ENCODE data around the gene LAMTOR4. TPM values are rescaled to one million over a fixed set of nuclear protein-coding genes. Genes with fewer than 3 reads are reported as not detected.

Gene LAMTOR4
- total and polyA plus RNA-seq, 10 of the 15 experiments (the other 5 are each of a cell fraction or from before 2014, with no cell fraction given), result 73.4 to 297 (median 196) TPM

DNA sequence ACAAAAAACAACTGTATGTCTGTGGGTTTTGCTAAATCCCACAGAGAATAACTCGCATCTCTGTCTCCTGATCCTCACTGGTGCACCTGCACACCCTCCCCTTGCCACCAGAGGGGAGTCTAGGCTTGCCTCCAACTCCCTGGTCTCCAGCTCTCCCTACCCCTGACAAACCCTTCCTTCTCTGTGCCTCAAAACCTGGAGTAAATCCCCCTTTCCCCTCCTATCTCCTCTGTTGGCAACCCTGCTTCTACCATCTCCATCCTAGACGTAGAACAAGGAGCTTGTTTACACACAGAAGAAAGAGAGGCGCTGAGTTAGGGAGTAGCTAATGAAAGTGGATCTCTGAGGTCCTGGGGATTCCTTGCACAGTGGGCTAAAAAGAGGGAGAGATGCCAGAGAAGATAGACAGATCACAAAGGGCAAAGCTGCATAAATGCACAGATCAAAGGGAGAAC, 16.0 kb upstream of the LAMTOR4 start:
- WGBS (ENCODE audit: insufficient coverage, insufficient replicate concordance, low lambda C conversion rate, missing lambda C conversion rate), result 16% methylated on average over 3 of the region's 3 CpGs

More for the DNA sequence above, 16.0 kb upstream of the LAMTOR4 start:
- Histone ChIP-seq H3K27ac (ENCODE audit: control insufficient read depth, insufficient read depth) (no peak overlapping the region), H3K4me1 (ENCODE audit: control insufficient read depth, insufficient read depth, low read length) (peaks cover 11% of the 10 kb centered on the region), H3K9me3 (replicated peaks; ENCODE audit: control insufficient read depth, insufficient read depth, low read length) (no peaks in the 10 kb centered on the region), H3K27me3 (replicated peaks in 1 of 2; ENCODE audit: control insufficient read depth in 2 of 2, insufficient read depth in 2 of 2, low read length in 1 of 2) (no peaks in the 10 kb centered on the region), H3K36me3 (ENCODE audit: control insufficient read depth in 2 of 2, insufficient read depth in 2 of 2, low read length in 1 of 2) (no peaks in the 10 kb centered on the region), H3K4me2 (ENCODE audit: control insufficient read depth, insufficient read depth) (no peak overlapping the region), H3K4me3 (no peak overlapping the region), H2AFZ (ENCODE audit: control insufficient read depth, low read depth, low read length) (peak overlapping the region; percentile 70), H3K79me2 (ENCODE audit: control insufficient read depth, insufficient read depth, low read length) (peaks cover 2% of the 10 kb centered on the region; the same call in 1 of the 2 replicates), H4K20me1 (ENCODE audit: control insufficient read depth, insufficient read depth) (no peaks in the 10 kb centered on the region), H3K9ac (ENCODE audit: control insufficient read depth, insufficient read depth, low read length) (no peak overlapping the region)
- in situ Hi-C loops (cut with MboI), result loop anchor here (5.0 kb wide), 1 partner anchor 275 kb away; no protein-coding TSS in a partner anchor
- ChIA-PET CTCF (interaction anchor here (0.6 to 7.9 kb wide), 54 partner anchors 9 to 427 kb away, joined by 3 to 107 read pairs (median 4); partner anchors contain the start of genes AP4M1, AZGP1, GAL3ST4 and GPC2), POLR2A (interaction anchor here (1.2 to 2.2 kb wide), 3 partner anchors 16 to 214 kb away, joined by 3 to 8 read pairs (median 6); partner anchors contain the start of gene LAMTOR4), RAD21 (ENCODE audit: unreplicated experiment) (interaction anchor here (0.6 to 5.1 kb wide), 26 partner anchors 9 to 275 kb away, joined by 3 to 49 read pairs (median 4); partner anchors contain the start of genes GAL3ST4, LAMTOR4 and PVRIG), SMC1A (ENCODE audit: uncharacterized antibody, unreplicated experiment) (interaction anchor here (0.7 to 4.8 kb wide), 30 partner anchors 9 to 286 kb away, joined by 3 to 41 read pairs (median 5); partner anchors contain the start of genes AP4M1, GAL3ST4, LAMTOR4 and MCM7)
- no TSS peak for BruUV-seq (replicated peaks)
- intact Hi-C loops (cut with micrococcal nuclease; ENCODE audit: unreplicated experiment), result loop anchor here (1.0 to 5.0 kb wide), 4 partner anchors 83 to 275 kb away; no protein-coding TSS in a partner anchor
- DNase-seq (ENCODE audit: low read depth, low spot score) (no peak), ATAC-seq (peak; percentile 87), FAIRE-seq (peak; percentile 84)
- TF ChIP-seq, protein P1, sequence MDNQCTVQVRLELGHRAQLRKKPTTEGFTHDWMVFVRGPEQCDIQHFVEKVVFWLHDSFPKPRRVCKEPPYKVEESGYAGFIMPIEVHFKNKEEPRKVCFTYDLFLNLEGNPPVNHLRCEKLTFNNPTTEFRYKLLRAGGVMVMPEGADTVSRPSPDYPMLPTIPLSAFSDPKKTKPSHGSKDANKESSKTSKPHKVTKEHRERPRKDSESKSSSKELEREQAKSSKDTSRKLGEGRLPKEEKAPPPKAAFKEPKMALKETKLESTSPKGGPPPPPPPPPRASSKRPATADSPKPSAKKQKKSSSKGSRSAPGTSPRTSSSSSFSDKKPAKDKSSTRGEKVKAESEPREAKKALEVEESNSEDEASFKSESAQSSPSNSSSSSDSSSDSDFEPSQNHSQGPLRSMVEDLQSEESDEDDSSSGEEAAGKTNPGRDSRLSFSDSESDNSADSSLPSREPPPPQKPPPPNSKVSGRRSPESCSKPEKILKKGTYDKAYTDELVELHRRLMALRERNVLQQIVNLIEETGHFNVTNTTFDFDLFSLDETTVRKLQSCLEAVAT (IDR thresholded peaks at IDR 0.05), result 0 out of 2 replicates have a peak, but pooled peaks have one; percentile 50
- TF ChIP-seq NBN (IDR thresholded peaks at IDR 0.05) (peak; percentile 84), YY1 (IDR thresholded peaks at IDR 0.05; ENCODE audit: low read depth, low read length) (0 out of 2 replicates have a peak, but pooled peaks have one; percentile 29), HDGF (IDR thresholded peaks at IDR 0.05) (peak; percentile 81; the same call in 1 of the 2 replicates), RUNX3 (IDR thresholded peaks at IDR 0.05; ENCODE audit: low read length) (0 out of 2 replicates have a peak, but pooled peaks have one; percentile 7), FOXM1 (IDR thresholded peaks at IDR 0.05; ENCODE audit: low read depth, low read length) (no peak), IKZF1 (conservative IDR thresholded peaks at IDR 0.05) (peak; percentile 32; the same call in 1 of the 2 replicates), CHD4 (IDR thresholded peaks at IDR 0.05) (no peak), ATF7 (IDR thresholded peaks at IDR 0.05; ENCODE audit: low read depth) (0 out of 2 replicates have a peak, but pooled peaks have one; percentile 14), SMC3 (IDR thresholded peaks at IDR 0.05; ENCODE audit: borderline replicate concordance, low read length) (peak; percentile 93), TCF12 (IDR thresholded peaks at IDR 0.05; ENCODE audit: low read depth, low read length) (0 out of 2 replicates have a peak, but pooled peaks have one; percentile 33), STAT1 (conservative IDR thresholded peaks at IDR 0.05) (no peak), EGR1 (IDR thresholded peaks at IDR 0.05; ENCODE audit: borderline replicate concordance in 1 of 2, low read depth in 2 of 2, low read length in 2 of 2) (no peak), RAD21 (IDR thresholded peaks at IDR 0.05; ENCODE audit: insufficient read depth, low read depth, low read length) (peak; percentile 96)
- TF ChIP-seq, protein P2, sequence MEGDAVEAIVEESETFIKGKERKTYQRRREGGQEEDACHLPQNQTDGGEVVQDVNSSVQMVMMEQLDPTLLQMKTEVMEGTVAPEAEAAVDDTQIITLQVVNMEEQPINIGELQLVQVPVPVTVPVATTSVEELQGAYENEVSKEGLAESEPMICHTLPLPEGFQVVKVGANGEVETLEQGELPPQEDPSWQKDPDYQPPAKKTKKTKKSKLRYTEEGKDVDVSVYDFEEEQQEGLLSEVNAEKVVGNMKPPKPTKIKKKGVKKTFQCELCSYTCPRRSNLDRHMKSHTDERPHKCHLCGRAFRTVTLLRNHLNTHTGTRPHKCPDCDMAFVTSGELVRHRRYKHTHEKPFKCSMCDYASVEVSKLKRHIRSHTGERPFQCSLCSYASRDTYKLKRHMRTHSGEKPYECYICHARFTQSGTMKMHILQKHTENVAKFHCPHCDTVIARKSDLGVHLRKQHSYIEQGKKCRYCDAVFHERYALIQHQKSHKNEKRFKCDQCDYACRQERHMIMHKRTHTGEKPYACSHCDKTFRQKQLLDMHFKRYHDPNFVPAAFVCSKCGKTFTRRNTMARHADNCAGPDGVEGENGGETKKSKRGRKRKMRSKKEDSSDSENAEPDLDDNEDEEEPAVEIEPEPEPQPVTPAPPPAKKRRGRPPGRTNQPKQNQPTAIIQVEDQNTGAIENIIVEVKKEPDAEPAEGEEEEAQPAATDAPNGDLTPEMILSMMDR (IDR thresholded peaks at IDR 0.05 in 2 of 3, conservative IDR thresholded peaks at IDR 0.05 in 1 of 3; ENCODE audit: control insufficient read depth in 2 of 3, extremely low read depth in 1 of 3, insufficient read depth in 1 of 3, low read depth in 3 of 3, low read length in 3 of 3), result peak; percentile 96 to 97 (median 97); a peak in 5 of 6 replicates
- TF ChIP-seq, protein P3, sequence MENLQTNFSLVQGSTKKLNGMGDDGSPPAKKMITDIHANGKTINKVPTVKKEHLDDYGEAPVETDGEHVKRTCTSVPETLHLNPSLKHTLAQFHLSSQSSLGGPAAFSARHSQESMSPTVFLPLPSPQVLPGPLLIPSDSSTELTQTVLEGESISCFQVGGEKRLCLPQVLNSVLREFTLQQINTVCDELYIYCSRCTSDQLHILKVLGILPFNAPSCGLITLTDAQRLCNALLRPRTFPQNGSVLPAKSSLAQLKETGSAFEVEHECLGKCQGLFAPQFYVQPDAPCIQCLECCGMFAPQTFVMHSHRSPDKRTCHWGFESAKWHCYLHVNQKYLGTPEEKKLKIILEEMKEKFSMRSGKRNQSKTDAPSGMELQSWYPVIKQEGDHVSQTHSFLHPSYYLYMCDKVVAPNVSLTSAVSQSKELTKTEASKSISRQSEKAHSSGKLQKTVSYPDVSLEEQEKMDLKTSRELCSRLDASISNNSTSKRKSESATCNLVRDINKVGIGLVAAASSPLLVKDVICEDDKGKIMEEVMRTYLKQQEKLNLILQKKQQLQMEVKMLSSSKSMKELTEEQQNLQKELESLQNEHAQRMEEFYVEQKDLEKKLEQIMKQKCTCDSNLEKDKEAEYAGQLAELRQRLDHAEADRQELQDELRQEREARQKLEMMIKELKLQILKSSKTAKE (IDR thresholded peaks at IDR 0.05; ENCODE audit: low read depth, poor library complexity, severe bottlenecking), result peak; percentile 26
- TF ChIP-seq, protein P4, sequence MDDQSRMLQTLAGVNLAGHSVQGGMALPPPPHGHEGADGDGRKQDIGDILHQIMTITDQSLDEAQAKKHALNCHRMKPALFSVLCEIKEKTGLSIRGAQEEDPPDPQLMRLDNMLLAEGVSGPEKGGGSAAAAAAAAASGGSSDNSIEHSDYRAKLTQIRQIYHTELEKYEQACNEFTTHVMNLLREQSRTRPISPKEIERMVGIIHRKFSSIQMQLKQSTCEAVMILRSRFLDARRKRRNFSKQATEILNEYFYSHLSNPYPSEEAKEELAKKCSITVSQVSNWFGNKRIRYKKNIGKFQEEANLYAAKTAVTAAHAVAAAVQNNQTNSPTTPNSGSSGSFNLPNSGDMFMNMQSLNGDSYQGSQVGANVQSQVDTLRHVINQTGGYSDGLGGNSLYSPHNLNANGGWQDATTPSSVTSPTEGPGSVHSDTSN (IDR thresholded peaks at IDR 0.05; ENCODE audit: insufficient replicate concordance, low read depth, low read length), result no peak

All from GM12878 (cell line).